ENCODE results near the gene CRCP.

Gene CRCP

DNA sequence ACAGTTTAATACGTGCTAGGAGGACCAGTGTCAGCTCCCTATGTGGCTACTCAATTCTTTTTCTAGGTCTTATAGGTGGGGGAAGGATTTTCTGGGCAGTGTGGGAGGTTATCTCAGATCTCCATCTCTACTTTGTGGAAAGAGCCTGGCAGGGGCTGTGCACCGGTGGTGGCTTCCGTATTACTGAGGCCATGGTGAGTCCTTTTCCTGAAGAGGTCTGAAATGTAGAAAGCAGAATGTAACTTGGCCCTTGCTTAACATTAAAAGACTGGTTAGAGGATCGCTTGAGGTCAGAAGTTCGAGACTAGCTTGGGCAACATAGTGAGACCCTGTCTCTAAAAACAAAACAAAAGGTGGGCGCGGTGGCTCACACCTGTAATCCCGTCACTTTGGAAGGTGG, 87.8 kb downstream of the CRCP start:
- H3K36me3 ChIP-seq (replicated peaks) = no peaks in the 10 kb centered on the region
- TF ChIP-seq, protein P1, sequence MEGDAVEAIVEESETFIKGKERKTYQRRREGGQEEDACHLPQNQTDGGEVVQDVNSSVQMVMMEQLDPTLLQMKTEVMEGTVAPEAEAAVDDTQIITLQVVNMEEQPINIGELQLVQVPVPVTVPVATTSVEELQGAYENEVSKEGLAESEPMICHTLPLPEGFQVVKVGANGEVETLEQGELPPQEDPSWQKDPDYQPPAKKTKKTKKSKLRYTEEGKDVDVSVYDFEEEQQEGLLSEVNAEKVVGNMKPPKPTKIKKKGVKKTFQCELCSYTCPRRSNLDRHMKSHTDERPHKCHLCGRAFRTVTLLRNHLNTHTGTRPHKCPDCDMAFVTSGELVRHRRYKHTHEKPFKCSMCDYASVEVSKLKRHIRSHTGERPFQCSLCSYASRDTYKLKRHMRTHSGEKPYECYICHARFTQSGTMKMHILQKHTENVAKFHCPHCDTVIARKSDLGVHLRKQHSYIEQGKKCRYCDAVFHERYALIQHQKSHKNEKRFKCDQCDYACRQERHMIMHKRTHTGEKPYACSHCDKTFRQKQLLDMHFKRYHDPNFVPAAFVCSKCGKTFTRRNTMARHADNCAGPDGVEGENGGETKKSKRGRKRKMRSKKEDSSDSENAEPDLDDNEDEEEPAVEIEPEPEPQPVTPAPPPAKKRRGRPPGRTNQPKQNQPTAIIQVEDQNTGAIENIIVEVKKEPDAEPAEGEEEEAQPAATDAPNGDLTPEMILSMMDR (IDR thresholded peaks at IDR 0.05; ENCODE audit: low read depth, low read length, missing control alignments) = no peak
- no peak overlapping the region for H3K4me3 ChIP-seq (ENCODE audit: low read depth, low read length)
- H3K27me3 ChIP-seq (replicated peaks) = no peaks in the 10 kb centered on the region
- in situ Hi-C loops (cut with HindIII; ENCODE audit: low pct_ligation_motif_present, low sequenced_read_pairs) = no loop called here
- DNase-seq = no peak
- H3K27ac ChIP-seq = no peak overlapping the region
